RWPE2 (cell line): ENCODE results near the gene ING3.

Experiments
- ATAC-seq: fragments of 200-7000 bp; cut with Tn5 transposase; 3 replicates; pipeline ENCODE4 v1.9.1; 2021; ENCODE audit warnings: low read depth
- DNase-seq: peaks from one replicate; pipeline ENCODE4 v3.0.0-alpha.2; 2020; ENCODE audit warnings: low spot score
- H3K27ac ChIP-seq: fragments of 450-650 bp; 2 replicates; pipeline ENCODE4 v1.5.1; 2017; ENCODE audit warnings: mild to moderate bottlenecking; ENCODE audit not compliant: poor library complexity, severe bottlenecking
- H3K27me3 ChIP-seq: fragments of 250-450 bp; sonication (Bioruptor Pico); 2 replicates; pipeline ENCODE4 v1.5.1; 2021; ENCODE audit warnings: mild to moderate bottlenecking, moderate library complexity; ENCODE audit not compliant: insufficient read depth, poor library complexity, severe bottlenecking
- H3K36me3 ChIP-seq: fragments of 250-450 bp; sonication (Bioruptor Pico); 2 replicates; pipeline ENCODE4 v1.5.1; 2020; ENCODE audit warnings: low read depth, mild to moderate bottlenecking, moderate library complexity
- H3K4me1 ChIP-seq: fragments of 250-450 bp; sonication (Bioruptor Pico); 2 replicates; pipeline ENCODE4 v1.5.1; 2021; ENCODE audit warnings: mild to moderate bottlenecking, moderate library complexity; ENCODE audit not compliant: insufficient read depth, poor library complexity, severe bottlenecking
- H3K4me3 ChIP-seq: fragments of 250-450 bp; sonication (Bioruptor Pico); 2 replicates; pipeline ENCODE4 v1.5.1; 2021; ENCODE audit warnings: mild to moderate bottlenecking, moderate library complexity; ENCODE audit not compliant: severe bottlenecking
- H3K9me3 ChIP-seq: fragments of 250-450 bp; sonication (Bioruptor Pico); 2 replicates; pipeline ENCODE4 v1.5.1; 2021; ENCODE audit warnings: mild to moderate bottlenecking, moderate library complexity; ENCODE audit not compliant: severe bottlenecking
- TF ChIP-seq, protein P1 (sequence below): fragments of 450-650 bp; IDR thresholded peaks from one replicate; pipeline ENCODE4 v1.5.1; 2017; ENCODE audit warnings: mild to moderate bottlenecking, moderate library complexity; ENCODE audit not compliant: poor library complexity, severe bottlenecking

The ING3 gene

DNA sequence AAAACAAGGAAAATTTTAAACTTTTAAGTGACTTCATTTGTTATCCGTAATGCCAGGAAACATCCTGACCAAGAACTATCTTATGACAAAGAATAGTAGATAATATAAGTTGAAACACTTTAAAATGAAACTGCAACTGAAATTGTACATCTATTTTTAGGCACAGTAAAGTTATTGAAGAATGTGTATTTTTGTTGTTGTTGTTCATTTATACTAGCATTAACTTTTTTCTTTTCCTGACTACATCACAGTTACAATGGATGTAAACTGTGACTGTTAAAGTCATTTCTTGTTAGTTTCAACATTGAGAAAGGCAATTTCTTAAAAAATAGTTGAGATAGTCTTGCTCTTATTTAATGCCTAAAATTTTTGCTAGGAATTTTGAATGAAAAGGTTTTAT lies 40.6 kb downstream of the ING3 start:
- Histone ChIP-seq H3K4me3 (no peak overlapping the region), H3K27ac (no peak overlapping the region), H3K9me3 (no peaks in the 10 kb centered on the region), H3K36me3 (no peaks in the 10 kb centered on the region), H3K27me3 (no peaks in the 10 kb centered on the region), H3K4me1 (peaks cover 17% of the 10 kb centered on the region)
- DNase-seq (no peak), ATAC-seq (no peak)
- TF ChIP-seq, protein P1, sequence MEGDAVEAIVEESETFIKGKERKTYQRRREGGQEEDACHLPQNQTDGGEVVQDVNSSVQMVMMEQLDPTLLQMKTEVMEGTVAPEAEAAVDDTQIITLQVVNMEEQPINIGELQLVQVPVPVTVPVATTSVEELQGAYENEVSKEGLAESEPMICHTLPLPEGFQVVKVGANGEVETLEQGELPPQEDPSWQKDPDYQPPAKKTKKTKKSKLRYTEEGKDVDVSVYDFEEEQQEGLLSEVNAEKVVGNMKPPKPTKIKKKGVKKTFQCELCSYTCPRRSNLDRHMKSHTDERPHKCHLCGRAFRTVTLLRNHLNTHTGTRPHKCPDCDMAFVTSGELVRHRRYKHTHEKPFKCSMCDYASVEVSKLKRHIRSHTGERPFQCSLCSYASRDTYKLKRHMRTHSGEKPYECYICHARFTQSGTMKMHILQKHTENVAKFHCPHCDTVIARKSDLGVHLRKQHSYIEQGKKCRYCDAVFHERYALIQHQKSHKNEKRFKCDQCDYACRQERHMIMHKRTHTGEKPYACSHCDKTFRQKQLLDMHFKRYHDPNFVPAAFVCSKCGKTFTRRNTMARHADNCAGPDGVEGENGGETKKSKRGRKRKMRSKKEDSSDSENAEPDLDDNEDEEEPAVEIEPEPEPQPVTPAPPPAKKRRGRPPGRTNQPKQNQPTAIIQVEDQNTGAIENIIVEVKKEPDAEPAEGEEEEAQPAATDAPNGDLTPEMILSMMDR, result no peak

DNA sequence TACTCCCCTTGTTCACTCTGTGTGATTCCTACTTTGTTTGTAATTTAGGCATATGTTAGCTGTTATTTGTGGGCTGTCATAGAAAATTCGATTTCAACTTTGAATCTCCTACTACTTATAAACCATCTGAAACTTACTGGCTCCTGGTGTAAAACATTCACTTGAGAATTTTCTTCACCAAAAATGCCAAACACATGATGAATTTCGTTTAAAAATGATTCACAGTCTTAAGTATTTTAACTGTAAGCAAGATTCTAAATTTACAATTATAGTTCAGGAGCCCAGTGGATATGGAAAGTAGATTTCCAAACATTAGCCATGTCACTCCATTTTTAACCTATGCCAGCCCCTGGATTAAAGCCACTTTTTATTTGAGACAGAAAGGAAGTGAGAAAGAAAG lies 41.0 kb downstream of the ING3 start:
- H3K27ac ChIP-seq, result no peak overlapping the region
- TF ChIP-seq, protein P1, result no peak
- H3K36me3 ChIP-seq, result no peaks in the 10 kb centered on the region
- peaks cover 21% of the 10 kb centered on the region for H3K4me1 ChIP-seq
- H3K4me3 ChIP-seq, result no peak overlapping the region
- no peaks in the 10 kb centered on the region for H3K27me3 ChIP-seq
- no peaks in the 10 kb centered on the region for H3K9me3 ChIP-seq
- ATAC-seq, result no peak
- no peak for DNase-seq

DNA sequence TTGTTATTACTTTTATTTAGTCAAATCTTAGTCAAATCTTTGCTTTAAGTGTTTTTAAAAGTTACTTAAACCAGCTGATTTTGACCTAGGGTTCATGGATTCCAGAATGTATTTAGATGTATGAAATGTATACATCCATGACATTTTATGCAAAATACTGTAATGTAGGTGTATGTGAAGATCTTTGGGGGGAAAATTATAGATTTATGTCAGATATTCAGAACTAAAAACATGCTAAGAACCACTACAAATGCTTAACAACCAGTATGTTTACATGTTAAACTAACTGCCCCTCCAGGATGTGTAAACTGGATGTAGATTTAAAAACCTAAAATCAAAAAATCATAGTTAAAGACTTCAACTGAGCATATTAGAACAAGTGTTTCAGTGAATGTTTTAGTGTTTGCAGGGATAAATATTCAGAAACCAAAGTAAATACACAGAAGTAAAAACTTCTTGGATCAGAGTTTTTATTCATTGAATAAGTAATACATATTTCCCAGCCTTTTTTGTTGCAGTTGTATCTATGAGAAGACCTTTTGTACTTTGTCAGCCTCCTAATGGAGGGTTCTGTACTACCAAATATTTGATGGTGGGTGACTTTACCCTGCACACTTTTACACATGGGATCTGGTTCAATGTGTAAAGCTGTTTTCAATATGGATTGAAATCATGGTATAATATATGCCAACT lies 41.8 kb downstream of the ING3 start:
- no peak for ATAC-seq
- TF ChIP-seq, protein P1, result no peak

DNA sequence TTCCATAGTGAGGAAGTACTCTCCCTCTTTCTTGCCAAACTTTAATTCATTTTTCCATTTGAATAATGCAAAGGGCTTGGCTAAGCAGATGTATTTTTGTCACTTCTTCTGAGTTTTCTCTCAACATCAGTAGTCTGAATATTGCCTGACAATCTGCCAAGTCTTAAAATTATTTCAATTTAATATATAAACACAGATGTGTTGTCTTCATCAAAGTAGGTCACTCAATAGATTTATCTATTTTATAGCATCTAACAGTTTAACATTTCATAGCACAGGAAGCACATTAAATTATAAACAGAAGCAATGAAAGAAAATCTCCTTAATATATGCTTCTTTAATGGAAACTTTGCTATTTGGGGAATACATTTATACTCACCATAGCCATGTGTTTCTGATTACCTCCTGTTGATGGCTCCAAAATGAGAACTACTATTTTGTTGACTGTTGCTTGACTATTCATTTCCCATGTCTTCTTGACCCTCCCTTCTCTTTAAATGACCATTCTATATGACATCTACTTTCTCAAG lies 42.5 kb downstream of the ING3 start:
- H3K36me3 ChIP-seq, result no peaks in the 10 kb centered on the region
- no peaks in the 10 kb centered on the region for H3K27me3 ChIP-seq
- H3K9me3 ChIP-seq, result no peaks in the 10 kb centered on the region
- TF ChIP-seq, protein P1, result no peak
- no peak overlapping the region for H3K4me3 ChIP-seq
- no peak for DNase-seq
- H3K4me1 ChIP-seq, result peaks cover 18% of the 10 kb centered on the region
- no peak for ATAC-seq
- no peak overlapping the region for H3K27ac ChIP-seq

More for the DNA sequence above, 41.8 kb downstream of the ING3 start:
- H3K4me1 ChIP-seq, result peaks cover 21% of the 10 kb centered on the region
- no peaks in the 10 kb centered on the region for H3K36me3 ChIP-seq
- H3K27me3 ChIP-seq, result no peaks in the 10 kb centered on the region
- no peak for DNase-seq
- H3K27ac ChIP-seq, result no peak overlapping the region
- H3K9me3 ChIP-seq, result no peaks in the 10 kb centered on the region
- no peak overlapping the region for H3K4me3 ChIP-seq
